PC-3 (cell line): ENCODE measurements around the gene HDAC11.

Experiments
- CTCF ChIP-seq: fragments of 300-600 bp; sonication (generic); conservative IDR thresholded peaks from 2 replicates; pipeline ENCODE4 v1.5.1; 2017; ENCODE audit warnings: antibody characterized with exemption, low read depth, mild to moderate bottlenecking, low read length
- EZH2 ChIP-seq: fragments of 300-600 bp; sonication (generic); IDR thresholded peaks from one replicate; pipeline ENCODE4 v1.6.1; 2017; ENCODE audit warnings: antibody characterized with exemption, mild to moderate bottlenecking, low read length; ENCODE audit not compliant: unreplicated experiment
- EZH2phosphoT487 ChIP-seq: fragments of 300-600 bp; sonication (generic); IDR thresholded peaks from 2 replicates; pipeline ENCODE4 v1.6.1; 2018; ENCODE audit warnings: mild to moderate bottlenecking, antibody characterized with exemption, low read length, borderline replicate concordance

GRCh38 chr3:13541691-13542090 is 61.6 kb downstream of the HDAC11 start:
- TF ChIP-seq CTCF (no peak), EZH2 (no peak), EZH2phosphoT487 (no peak)
